Stimulated activated CD4-positive, alpha-beta T cell treated with anti-CD3 and anti-CD28 coated beads, Interleukin-2, amount 100 ng/mL, for 48 hours (primary cell): ENCODE data around the gene PLXDC2.
"Not testable (repeated sequence)": the region's sequence is repeated elsewhere in the genome, so short reads cannot be mapped to it uniquely, and the experiment has no call there.

Experiments
- DNase-seq, 2 donors: peaks; one replicate each; pipeline ENCODE4 v3.0.0-alpha.2; 2020

PLXDC2 gene

DNA sequence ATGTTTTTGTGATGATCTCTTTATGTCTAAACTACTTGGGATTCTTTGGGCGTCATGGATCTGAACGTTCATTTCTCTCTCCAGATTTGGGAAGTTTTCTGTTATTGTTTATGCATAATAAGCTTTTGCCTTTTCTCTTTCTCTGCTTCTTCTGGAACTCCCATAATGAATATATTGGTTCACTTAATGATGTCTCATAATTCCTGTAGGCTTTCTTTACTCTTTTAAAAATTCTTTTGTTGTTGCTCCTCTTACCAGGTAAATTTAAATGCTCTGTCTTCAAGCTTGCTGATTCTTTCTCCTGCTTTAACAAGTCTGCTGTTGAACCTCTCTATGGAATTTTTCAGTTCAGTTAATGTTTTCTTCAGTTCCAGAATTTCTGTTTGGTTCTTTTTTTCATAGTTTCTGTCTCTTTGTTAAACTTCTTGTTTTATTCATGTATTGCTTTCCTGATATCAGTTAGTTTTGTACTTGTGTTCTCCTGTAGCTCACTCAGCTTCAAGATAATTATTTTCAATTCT is 317.5 kb downstream of the PLXDC2 start:
- DNase-seq, result no peak

DNA sequence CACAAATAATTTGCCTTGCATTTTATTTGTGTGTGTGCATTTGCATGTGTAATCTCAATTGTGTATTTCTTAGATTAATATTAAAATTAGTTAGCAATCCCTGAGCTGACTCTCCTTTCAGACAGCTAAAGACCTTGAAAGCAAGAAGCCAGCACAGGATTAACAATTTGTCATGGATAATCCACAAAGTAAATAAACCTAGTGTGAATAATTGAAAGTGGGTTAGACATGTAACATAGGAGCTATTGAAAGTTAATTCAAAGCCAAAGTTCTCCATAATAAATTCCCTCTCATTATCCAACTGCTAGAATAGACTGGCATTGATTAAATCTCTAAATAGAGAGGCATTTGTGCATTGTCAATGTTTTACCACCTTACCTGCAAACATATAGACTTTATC is 326.1 kb downstream of the PLXDC2 start:
- DNase-seq, result no peak

DNA sequence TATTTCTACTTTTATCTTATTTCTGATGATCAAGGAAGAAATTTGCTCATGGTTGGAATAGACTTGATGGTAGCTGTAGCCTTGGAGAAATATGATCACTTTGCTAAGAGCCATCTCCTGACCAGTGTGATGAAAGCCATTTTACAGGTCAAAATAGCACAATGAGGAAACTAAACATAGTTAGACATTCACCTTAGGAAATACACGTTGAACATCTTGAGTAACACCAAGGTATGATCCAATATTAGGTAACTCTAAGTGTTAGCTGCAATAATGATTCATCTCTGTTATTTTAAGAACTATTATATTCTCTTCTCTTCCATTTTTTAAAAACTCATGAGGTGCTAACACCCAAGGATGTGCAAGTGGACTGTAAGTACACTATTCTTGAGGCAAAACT is 328.0 kb downstream of the PLXDC2 start:
- no peak for DNase-seq

DNA sequence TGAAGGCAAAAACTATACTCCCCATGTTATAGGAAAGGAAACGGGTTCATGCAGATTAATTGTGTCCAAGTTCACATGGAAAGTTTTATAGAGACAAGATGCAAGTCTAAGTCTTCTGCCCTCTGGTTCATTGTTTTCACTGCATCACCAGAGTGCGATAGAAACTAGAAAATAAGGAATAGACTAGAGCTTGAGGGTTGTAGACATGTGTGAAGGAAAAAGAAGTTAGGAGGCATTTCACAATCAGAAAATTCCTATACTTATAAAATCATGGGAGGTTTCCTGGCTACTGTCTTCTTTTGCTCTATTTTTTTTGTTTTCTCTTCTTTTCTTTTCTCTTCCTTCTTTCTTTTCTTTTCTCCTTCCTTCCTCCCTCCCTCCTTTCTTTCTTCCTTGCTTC is 329.8 kb downstream of the PLXDC2 start:
- no peak for DNase-seq

DNA sequence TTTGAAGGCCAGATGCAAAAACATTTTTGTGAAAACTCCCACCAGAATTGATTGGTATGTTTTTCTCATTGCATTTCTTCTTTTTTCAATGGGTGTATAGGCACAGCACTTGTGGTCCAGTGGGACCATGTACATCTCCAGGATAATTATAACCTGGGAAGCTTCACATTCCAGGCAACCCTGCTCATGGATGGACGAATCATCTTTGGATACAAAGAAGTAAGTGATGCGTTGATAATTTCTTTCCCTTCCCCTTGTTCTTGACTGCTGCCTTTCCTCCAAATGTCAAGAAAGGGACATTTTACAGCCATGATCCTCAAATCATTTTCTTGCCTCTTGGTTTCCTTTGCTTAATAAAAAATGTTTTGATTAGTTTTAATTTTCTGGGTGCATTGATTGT is 331.5 kb downstream of the PLXDC2 start:
- no peak for DNase-seq

DNA sequence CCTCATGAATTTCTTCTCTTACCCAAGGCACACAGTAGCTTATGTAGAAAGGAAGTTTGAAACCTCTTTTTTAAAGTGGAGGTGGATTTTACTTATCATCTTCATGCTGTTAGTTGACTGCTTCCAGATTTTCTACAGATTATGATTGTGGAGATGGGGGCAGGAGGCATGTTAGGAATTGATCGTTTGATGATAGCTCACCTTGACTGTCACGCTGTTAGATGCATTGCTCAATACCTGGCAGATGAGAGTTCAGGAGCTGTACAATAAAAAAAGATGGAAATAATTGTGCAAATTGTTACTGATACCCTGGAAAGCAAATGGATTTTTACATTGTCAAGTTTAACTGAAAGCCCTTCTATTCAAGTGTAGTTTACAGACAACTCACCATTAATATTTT is 340.3 kb downstream of the PLXDC2 start:
- no peak for DNase-seq

DNA sequence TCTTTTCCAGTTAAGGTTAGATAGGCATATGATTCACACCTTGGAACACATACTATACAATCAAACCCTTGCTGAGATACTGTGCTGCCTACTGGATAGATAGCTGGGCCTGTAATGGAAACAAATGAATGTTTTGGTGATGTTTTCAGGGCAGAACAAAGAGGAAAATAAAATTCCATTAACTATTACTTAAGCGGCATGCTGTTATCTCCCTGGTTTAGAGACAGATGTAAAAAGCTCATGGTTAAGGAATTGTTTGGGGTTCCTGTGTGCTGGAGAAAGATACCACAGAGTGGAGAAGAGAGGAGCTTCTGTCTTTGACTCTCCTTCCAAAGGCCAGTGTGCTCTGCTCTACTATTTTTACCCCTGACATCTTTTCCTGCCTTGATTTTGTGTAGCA is 341.1 kb downstream of the PLXDC2 start:
- no peak for DNase-seq

DNA sequence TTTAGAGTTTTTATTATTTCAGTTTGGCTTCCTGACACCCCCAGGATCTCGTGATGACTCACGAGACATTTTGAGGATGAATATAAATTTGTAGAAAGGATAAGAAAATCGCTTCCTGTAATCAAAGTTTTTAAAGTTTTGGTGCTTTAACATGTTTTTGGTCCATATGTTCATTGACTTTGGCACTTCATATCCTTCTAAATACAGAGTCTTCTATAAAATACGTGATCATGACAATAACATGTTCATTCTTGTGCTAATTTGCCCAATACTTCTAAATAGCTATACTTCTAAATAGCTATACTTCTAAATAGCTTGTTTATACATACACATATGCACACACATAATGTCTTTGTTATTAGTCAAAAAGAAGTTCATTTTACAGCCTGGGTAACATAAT is 341.9 kb downstream of the PLXDC2 start:
- no peak for DNase-seq

DNA sequence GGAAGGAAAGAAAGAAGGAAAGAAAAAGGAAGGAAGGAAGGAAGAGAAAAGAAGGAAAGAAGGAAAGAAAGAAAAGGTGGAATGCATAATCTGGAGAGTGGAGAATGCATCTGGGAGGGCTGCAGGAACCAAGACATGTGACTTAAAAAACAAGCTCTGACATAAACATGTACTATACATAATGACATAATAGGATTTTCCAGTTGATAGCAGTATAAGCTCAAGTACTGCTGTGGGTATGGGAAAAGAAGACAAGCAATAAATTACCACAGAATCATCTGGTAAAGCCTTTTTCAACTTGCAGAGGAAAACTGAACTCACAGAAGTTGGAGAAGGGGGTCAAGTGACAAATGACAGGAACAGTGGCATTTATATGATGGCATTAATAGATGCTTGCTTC is 345.9 kb downstream of the PLXDC2 start:
- no peak for DNase-seq

DNA sequence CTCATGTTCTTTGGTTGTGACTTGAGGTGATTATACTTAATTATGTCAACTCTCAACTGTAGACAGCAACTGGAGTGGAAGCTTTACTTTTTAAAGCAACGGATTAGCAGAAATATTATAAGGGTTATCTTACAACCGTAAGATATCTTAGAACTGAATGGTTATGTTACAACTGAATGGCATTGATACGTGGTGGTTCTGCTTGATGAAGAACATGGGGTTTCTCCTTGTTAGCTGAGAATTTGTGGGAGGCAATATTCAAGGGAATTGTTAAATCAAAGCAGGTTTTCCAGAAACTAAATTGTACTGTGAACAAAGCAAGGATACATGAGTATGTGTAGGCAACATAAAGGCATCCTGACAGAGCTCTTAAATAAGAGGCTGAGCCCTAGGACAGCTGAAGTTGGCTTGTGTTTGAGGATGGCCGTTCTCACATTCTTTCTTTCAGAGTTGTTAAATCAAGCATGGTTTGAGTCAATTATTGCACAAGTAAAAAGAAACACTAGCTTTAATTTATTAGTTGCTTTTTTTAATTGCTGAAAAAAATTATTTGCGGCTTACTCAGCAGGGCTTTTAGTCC is 350.0 kb downstream of the PLXDC2 start:
- no peak for DNase-seq

DNA sequence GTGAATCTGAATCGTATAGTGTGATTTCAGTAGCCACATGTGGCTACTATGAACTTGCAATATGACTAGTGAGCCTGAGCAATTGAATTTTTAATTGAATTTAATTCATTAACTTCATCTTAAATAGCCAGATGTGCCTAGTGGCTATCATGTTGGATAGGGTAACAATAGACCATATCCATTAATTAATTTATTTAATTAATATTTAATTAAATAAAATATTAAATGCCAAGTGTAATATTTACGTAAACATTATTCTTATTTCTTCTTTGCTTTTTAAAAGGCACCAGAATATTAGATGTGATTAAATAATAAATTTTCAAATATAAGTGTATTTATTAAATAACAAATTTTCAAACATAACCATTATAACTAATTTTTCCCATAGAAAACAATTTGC is 354.4 kb downstream of the PLXDC2 start:
- DNase-seq, result no peak

DNA sequence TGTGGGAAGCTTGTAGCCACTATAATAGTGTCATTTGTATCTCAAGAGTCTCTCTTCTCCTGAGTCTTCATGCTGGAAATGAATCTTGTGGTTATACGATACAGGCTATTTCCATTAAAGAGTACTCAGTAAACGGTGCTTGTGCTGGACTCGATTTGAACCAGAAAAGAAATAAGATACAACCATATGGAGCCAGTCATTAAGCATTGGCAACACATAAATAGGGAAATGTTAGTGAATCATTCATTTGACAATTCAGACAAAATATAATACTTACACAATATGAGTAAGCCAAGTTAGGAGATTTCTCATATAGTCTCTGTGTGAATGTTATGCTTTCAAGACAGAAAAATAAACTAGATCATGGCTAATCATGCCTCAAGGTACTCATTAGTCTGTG is 356.8 kb downstream of the PLXDC2 start:
- DNase-seq, result no peak

DNA sequence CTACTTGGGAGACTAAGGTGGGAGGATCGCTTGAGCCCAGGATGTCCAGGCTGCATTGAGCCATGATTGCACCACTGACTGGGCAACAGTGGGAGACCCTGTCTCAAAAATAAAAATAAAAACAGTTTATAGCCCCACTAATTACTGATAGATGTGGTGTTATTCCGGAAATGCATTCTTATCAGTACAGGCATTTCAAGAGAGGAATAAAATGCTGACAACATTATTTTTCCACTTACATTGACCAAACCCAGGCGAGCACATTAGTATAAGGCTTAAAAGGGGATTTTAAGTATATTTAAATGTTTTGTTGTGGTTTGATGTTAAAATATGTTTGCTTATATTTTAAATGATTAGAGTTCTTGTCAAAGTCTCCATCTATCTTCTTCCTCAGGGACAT is 359.5 kb downstream of the PLXDC2 start:
- no peak for DNase-seq

DNA sequence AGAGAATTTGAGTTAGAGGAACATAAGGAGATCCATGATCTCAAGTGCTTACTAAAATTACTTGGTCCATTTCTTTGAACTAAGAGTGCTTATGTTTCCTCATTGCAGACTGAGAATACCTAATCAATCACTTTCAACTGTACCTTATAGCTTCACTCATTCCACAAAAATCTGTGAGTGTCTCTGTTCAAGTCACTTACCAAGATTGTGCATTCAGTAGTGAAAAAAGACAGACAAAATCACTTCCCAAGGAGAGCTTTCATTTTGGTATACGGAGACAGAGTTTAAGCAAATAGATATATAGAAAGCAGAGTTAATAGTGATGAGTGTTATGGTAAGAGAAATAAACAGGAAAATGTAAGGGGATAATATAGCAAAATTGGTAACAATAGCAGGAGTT is 364.5 kb downstream of the PLXDC2 start:
- DNase-seq, result no peak

DNA sequence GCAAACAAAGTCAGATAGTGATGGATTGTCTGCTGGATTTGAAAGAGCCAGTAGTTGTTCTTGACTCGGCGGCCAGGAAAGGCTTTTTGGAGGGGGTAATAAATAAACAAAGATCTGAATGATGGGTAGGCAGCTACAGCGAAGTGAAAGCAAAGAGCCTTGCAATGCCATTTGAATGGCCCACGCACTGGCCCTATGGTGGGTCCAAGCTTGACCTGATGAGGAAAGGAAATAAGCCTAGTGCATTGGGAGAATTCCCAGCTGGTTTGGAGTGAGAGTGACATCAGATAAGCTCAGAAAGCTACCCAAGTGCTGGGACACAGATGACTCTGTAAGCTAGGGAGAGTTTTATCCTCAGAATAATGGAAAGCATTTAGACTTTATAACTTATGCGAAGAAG is 365.2 kb downstream of the PLXDC2 start:
- no peak for DNase-seq

DNA sequence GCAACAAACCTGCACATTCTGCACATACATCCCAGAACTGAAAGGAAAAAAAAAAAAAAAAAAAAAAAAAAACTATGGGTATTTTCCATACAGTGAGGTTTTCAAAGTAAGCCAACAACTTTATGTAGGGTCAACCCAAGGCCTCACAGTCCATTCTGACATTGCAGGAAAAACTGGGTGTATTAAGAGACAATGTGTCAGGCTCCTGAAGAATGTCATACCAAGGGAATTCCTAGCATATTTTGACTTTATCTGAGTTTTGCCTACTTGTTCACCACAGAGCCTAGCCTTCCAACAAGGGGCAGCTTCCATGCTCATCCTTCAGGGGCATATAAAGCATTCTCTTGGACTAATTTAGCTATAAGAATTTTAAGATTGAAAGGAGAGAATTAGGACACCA is 368.9 kb downstream of the PLXDC2 start:
- DNase-seq, result no peak

DNA sequence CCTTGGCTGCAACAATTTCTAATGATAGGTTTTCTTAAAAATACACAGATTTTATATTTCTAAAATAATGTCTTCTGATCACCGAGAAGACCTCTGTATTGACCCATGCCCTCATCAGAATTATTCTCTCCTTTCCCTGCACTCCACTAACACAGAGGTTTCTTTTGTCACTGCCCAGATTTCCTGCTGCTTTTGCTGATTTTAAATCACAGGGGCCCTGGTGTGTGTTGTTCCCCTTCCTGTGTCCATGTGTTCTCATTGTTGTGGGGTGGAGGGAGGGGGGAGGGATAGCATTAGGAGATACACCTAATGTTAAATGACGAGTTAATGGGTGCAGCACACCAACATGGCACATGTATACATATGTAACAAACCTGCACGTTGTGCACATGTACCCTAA is 375.2 kb downstream of the PLXDC2 start:
- DNase-seq, result not testable (repeated sequence)

DNA sequence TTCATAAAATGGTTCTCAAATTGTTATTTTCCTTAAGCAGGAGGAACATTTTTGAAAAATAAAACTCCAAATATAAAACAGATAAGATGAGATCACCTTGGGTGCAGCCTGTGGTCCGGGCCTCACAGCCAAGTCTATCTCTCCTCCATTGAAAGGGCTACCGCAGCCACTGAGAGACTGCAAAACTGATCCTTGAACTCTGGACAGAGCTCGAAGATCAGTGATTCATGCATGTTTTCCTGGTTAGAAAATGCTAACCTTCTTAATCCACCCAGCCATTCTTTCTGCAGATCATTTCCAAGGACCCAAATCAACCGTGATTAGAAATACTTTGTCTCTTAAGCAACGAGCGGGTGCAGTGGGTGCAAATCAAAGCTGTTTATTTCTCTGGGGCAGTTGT is 378.8 kb downstream of the PLXDC2 start:
- DNase-seq, result no peak

DNA sequence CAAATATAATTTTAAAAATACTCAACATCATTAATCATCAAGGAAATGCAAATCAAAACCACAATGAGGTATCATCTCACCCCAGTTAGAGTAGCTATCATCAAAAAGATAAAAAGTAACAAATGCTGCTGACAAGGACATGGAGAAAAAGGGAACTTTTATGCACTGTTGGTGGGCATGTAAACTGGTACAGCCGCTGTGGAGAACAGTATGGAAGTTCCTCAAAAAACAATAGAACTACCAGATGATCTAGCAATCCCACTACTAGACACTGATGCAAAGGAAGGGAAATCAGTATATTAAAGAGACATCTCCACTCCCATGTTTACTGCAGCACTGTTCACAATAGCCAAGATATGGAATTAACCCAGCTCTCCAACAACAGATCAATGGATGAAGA is 384.5 kb downstream of the PLXDC2 start:
- DNase-seq, result no peak

DNA sequence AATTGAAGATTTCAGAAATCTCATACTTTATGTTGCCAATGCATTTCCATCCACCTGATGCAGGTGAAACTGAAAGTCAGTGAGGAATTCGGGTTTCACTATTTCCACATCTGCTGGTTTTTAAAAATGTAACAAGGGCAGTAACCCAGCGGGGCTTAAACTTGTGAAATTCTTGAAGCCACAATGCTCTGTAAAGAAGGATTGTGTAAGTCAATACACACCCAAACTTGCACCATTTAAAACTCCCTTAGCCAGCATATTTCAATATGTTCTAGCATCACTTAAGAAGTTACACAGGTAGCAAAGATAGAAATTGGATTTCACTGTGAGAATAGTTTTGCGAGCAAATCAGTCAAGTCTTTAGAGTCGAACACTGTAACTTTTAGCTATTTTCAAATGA is 386.1 kb downstream of the PLXDC2 start:
- DNase-seq, result no peak

DNA sequence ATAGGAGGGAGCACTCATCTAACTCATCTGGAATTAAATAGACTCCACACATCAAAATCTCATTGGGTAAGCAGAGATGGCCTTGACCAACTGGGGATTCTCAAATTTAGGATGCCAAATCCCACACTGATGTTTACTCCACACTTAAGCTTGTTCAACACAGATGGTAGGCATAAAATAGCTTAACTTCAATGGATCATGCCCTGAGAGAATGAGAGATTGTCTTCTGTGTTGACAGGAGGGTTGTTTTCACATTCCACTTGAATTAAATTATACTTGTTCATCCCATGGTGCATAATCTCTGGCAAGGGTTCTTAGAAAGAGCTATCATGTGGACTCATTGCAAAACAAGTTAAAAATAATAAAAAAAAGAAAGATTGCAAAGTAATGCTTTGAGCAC is 391.4 kb downstream of the PLXDC2 start:
- DNase-seq, result no peak

DNA sequence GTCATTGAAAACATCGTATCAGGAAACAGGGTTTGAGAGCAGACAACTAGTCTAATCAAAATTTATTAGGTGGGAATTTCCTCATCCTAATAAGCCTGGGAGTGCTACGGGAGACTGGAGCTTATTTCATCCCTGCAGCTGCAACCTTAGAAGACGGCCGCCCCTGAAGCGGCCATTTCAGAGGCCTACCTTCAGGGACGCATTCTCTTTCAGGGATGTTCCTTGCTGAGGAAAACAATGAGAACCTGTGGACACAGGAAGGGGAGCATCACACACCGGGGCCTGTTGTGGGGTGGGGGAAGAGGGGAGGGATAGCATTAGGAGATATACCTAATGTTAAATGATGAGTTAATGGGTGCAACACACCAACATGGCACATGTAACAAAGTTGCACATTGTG is 392.9 kb downstream of the PLXDC2 start:
- DNase-seq, result not testable (repeated sequence)

DNA sequence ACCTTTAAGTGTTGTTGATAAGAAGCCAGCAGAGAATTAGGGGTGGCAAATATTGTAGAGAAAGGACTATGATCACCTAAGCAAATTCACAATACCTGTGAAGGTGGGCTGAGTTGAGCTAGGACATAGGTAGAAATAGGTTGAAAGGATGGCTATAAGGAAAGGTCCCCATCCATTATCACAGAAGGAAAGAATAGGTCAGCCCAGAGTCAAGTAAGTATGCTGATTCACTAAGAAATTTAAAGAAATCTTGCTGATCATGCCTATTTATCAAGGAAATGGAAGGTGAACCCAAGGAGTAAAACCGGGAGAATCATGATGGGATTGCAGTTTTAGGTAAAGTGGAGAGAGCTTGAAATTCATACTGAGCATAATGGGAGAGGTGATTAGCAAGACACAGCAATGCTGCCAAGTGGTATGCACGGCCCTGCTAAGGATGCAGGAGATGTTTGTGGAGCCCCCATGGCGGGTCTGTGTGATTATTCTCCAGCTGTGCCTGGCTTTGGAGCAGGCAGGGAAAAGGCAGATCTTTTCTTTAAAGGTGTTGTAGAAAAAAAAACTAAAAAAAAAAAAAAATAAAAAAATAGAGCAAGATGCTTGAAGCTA is 399.4 kb downstream of the PLXDC2 start:
- no peak for DNase-seq

DNA sequence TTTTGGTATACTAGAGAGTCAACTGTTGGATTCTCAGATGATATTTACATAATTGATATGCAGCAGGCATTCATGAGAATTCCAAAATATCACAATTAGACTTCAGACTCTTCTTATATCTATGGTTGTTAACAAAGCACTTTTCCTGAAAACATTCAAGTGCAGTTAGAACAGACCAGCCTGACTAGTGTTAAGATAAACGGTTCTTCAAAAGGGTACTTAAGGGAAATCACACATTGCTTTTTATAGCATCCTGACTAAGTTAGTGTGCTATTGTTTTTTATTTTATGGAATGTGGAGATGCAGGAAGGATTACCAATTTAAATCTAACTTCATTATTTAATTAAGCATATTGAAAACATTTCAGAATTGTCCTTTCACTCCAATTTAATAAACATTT is 405.1 kb downstream of the PLXDC2 start:
- no peak for DNase-seq

DNA sequence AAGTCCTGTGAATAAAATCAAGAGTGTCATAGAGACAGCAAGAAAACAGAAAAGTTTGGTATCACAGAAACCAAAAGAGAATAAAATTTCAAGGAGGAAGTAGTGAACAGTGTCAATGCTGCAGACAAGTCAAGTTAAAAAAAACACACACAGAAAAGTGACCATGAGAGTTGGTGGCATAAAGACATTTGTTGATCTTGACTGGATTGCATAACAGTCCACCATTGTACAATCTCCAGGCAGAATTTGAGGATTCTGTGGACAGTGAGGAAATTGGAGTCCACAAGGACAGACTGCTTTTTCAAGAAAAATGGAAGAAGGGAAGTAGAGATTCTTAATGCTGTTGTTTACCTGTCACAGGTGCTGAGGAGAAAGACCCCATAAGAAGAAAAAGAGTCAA is 412.5 kb downstream of the PLXDC2 start:
- DNase-seq, result no peak
